GM12874 (cell line): ENCODE measurements around the gene PAK1.

Source experiments
- CTCF ChIP-seq: IDR thresholded peaks from 2 replicates; pipeline ENCODE4 v1.5.1; 2011; ENCODE audit warnings: low read depth, mild to moderate bottlenecking, control low read depth, low read length, moderate library complexity; ENCODE audit not compliant: insufficient read depth

PAK1 gene

GRCh38 chr11:77287136-77287535 is 186.8 kb downstream of the PAK1 start:
- no peak for TF ChIP-seq CTCF

DNA sequence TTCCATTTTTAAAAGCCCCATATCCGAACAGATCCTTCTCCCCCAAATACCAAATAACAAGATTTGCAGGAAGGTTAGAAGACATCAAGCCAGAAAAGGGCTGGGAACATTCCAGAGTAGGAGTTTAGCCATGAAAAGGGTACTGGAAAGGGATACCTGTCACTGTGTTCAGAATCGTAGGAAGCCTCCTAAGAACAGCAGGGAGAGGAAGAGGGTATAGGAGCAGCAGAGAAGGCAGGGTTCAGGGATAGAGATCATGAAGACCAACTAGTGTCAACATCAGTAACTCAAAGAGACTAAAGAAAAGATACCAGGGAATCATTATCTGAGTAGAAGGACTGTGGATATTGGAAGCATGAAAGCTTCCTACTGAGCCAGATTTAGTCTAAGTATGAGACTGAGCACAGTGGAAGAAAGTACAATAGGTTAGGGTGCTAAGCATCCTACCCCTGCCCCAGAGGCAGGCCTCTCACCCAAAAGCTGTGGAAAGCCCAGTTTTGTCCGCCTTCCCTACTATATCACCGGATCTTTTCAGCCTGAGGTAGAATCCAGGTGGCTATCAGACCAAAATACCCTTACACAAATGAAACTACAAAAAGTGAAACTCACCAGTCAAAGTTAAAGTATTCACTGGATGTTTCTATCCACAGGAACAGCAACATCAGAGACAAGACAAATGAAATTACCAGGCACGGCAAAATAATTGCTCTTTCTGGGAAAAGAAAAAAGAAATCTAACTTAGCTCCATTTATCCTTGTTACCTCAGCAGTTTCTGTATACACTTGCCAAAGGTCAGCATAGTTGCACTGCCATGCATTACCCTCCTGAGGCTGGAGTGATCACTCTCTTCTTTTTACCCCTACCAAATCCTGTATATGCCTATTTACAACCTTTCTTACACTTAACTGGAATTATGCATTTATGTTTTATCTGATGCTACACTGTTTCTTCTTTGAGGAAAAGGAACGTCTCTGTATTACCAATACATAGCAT is 189.1 kb downstream of the PAK1 start:
- no peak for TF ChIP-seq CTCF

DNA sequence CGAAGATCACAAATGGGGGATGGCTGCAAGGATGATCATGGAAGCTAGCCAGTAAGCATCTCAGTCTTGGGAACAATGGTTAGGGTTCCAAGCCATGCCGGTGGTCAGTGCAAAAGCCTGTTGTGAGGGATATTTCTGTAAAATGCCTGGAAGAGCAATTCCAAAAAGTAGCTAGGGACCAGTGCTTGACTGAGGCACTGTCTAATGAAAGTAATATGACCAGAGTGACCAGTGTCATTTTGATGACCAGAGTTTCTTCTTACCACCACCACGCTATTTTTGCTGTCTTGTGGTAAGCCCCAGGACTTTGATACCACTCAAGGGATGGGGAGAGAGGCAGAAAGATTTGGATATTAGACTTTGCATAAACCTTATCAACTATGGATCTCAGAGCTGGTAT is 190.8 kb downstream of the PAK1 start:
- TF ChIP-seq CTCF = no peak

GRCh38 chr11:77278595-77279506 is 195.0 kb downstream of the PAK1 start:
- TF ChIP-seq CTCF = no peak

- no peak for TF ChIP-seq CTCF
Measured at GRCh38 chr11:77276271-77276670, 197.6 kb downstream of the PAK1 start.
